Endothelial cell of umbilical vein (primary cell): ENCODE data around the gene TOM1. TPM values are rescaled to one million over a fixed set of nuclear protein-coding genes. Genes with fewer than 3 reads are reported as not detected.
A peak's percentile ranks its signal among the peaks of the same experiment; 100 is the strongest.

Source experiments
- BruUV-seq: library from RNA; stranded (reverse); fragments of 400-500 nt; replicated peaks from 2 replicates; lab custom pipeline; 2021; lab: Mats Ljungman, UMichigan
- CTCF ChIA-PET: fragments of 300-600, 350-600 bp; sonication (Branson Sonifier 250); formaldehyde crosslinking; loops from one replicate; lab custom pipeline; 2021; ENCODE audit warnings: antibody characterized with exemption, inconsistent platforms; lab: Charles Lee
- POLR2A ChIA-PET: fragments of 300-600, 350-600 bp; sonication (Branson Sonifier 250); formaldehyde crosslinking; loops from one replicate; lab custom pipeline; 2021; ENCODE audit warnings: antibody characterized with exemption, inconsistent platforms; lab: Charles Lee
- DNase-seq: peaks from one replicate; pipeline ENCODE4 v3.0.0-alpha.2; 2011; ENCODE audit warnings: low read depth, low spot score
- FAIRE-seq: peaks from 2 replicates; lab custom pipeline; 2011; peaks lifted over from hg19 to GRCh38; lab: Jason Lieb, UNC
- H2AFZ ChIP-seq: 2 replicates; pipeline ENCODE4 v1.6.0; 2012; ENCODE audit warnings: low read depth, low read length, control low read depth, inconsistent platforms
- H3K27ac ChIP-seq: 2 replicates; pipeline ENCODE4 v1.5.1; 2011; ENCODE audit warnings: low read depth, mild to moderate bottlenecking, control low read depth, low read length, moderate library complexity; ENCODE audit not compliant: insufficient read depth
- H3K27me3 ChIP-seq, 2 experiments: 2 replicates each; pipeline versions ENCODE4 v1.6.0 to v1.6.1; 2011; ENCODE audit warnings: low read length in 2 of 2, mixed read lengths in 1 of 2; ENCODE audit not compliant: control insufficient read depth in 2 of 2, insufficient read depth in 2 of 2
- H3K36me3 ChIP-seq, 2 experiments: 2 replicates in 1 of 2; 3 replicates in 1 of 2; pipeline ENCODE4 v1.5.1; 2011; ENCODE audit warnings: low read length in 2 of 2, mild to moderate bottlenecking in 1 of 2, moderate library complexity in 1 of 2; ENCODE audit not compliant: control insufficient read depth in 2 of 2, insufficient read depth in 2 of 2; ENCODE audit errors: extremely low read depth in 1 of 2
- H3K4me1 ChIP-seq: 3 replicates; pipeline ENCODE4 v1.5.1; 2011; ENCODE audit warnings: mild to moderate bottlenecking, low read length; ENCODE audit not compliant: control insufficient read depth, insufficient read depth; ENCODE audit errors: extremely low read depth
- H3K4me2 ChIP-seq: 2 replicates; pipeline ENCODE4 v1.6.1; 2011; ENCODE audit warnings: low read length, control low read depth, mixed read lengths; ENCODE audit not compliant: insufficient read depth
- H3K4me3 ChIP-seq, 3 experiments: fragments of 200-600 bp in 1 of 3; sonication (generic), shearing (Covaris generic) in 1 of 3; replicated peaks in 1 of 3; 2 replicates each; pipeline ENCODE4 v1.5.1; 2011 to 2016; ENCODE audit warnings: control low read depth in 3 of 3, low read length in 3 of 3, mild to moderate bottlenecking in 2 of 3, inconsistent platforms in 1 of 3, low read depth in 1 of 3, moderate library complexity in 1 of 3; ENCODE audit not compliant: insufficient read depth in 1 of 3
- H3K79me2 ChIP-seq: 2 replicates; pipeline ENCODE4 v1.6.0; 2012; ENCODE audit warnings: low read length, inconsistent platforms; ENCODE audit not compliant: control insufficient read depth, insufficient read depth
- H3K9ac ChIP-seq: replicated peaks from 2 replicates; pipeline ENCODE3; 2011; ENCODE audit warnings: low read length, control low read depth; ENCODE audit not compliant: insufficient read depth; ENCODE audit errors: extremely low read depth
- H3K9me1 ChIP-seq: replicated peaks from 3 replicates; pipeline ENCODE4 v1.6.0; 2011; ENCODE audit warnings: mild to moderate bottlenecking, low read length; ENCODE audit not compliant: control insufficient read depth, insufficient read depth; ENCODE audit errors: extremely low read depth
- H3K9me3 ChIP-seq: replicated peaks from 2 replicates; pipeline ENCODE4 v1.5.1; 2012; ENCODE audit warnings: low read length, inconsistent platforms; ENCODE audit not compliant: control insufficient read depth, insufficient read depth
- H4K20me1 ChIP-seq: replicated peaks from 2 replicates; pipeline ENCODE3; 2011; ENCODE audit warnings: mild to moderate bottlenecking, low read length; ENCODE audit not compliant: control insufficient read depth, insufficient read depth; ENCODE audit errors: extremely low read depth
- EZH2 ChIP-seq: IDR thresholded peaks from 2 replicates; pipeline ENCODE4 v1.6.1; 2012; ENCODE audit warnings: borderline replicate concordance, low read depth, mild to moderate bottlenecking, moderate library complexity, low read length, inconsistent platforms; ENCODE audit not compliant: severe bottlenecking
- FOS ChIP-seq: IDR thresholded peaks from 2 replicates; pipeline ENCODE4 v1.6.1; 2011; ENCODE audit warnings: mild to moderate bottlenecking, low read length, moderate library complexity, borderline replicate concordance; ENCODE audit not compliant: insufficient read depth
- GATA2 ChIP-seq: IDR thresholded peaks from 2 replicates; pipeline ENCODE4 v1.7.0; 2011; ENCODE audit warnings: low read depth, mild to moderate bottlenecking, moderate library complexity, mixed read lengths, low read length; ENCODE audit not compliant: insufficient read length, insufficient read depth
- JUN ChIP-seq: IDR thresholded peaks from 2 replicates; pipeline ENCODE4 v1.6.1; 2011; ENCODE audit warnings: borderline replicate concordance, low read depth; ENCODE audit not compliant: insufficient read length, insufficient read depth
- MAX ChIP-seq: IDR thresholded peaks from 2 replicates; pipeline ENCODE4 v1.6.1; 2011; ENCODE audit not compliant: insufficient read depth, insufficient read length
- MYC ChIP-seq: IDR thresholded peaks from one replicate; pipeline ENCODE4 v1.6.1; 2011; ENCODE audit warnings: mild to moderate bottlenecking, low read depth, low read length
- POLR2A ChIP-seq: IDR thresholded peaks from 2 replicates; pipeline ENCODE4 v1.6.1; 2012; ENCODE audit warnings: low read depth, mild to moderate bottlenecking, control low read depth, low read length
- POLR2AphosphoS5 ChIP-seq: IDR thresholded peaks from 2 replicates; pipeline ENCODE4 v1.6.1; 2012; ENCODE audit warnings: low read depth, mild to moderate bottlenecking, control low read depth, low read length, moderate library complexity; ENCODE audit not compliant: insufficient read depth
- dilution Hi-C: fragments of 300-500 bp; cut with MboI; formaldehyde crosslinking; loops from one replicate; pipeline ENCODE4 v1.15.0; 2019; ENCODE audit warnings: low sequenced_read_pairs; ENCODE audit not compliant: extremely low pct_ligation_motif_present
- intact Hi-C: fragments of 100-400 bp; cut with micrococcal nuclease; formaldehyde crosslinking; loops from one replicate; pipeline ENCODE4 v1.10.0; 2022
- polyA plus RNA-seq, 4 experiments: library from polyadenylated mRNA; depleted of rRNA in 3 of 4; stranded (reverse) in 3 of 4; unstranded in 1 of 4; fragments of >200 nt; gene quantifications; 2 replicates each; pipeline versions ENCODE4 v1.2.1 to v1.2.3, GENCODE V29; 2011 to 2012; ENCODE audit warnings: missing spikeins in 1 of 4
- total RNA-seq: library from RNA; stranded (reverse); gene quantifications from 2 replicates; pipeline ENCODE4 v1.2.3, GENCODE V29; 2021
- TF ChIP-seq, protein P1 (sequence below), 2 donors: IDR thresholded peaks; 1 replicate in 1 of 2; 2 replicates in 1 of 2; pipeline ENCODE4 v1.5.1; 2011; ENCODE audit warnings: low read length in 2 of 2, mild to moderate bottlenecking in 2 of 2, moderate library complexity in 2 of 2, control low read depth in 1 of 2, inconsistent platforms in 1 of 2, low read depth in 1 of 2; ENCODE audit not compliant: insufficient read depth in 1 of 2; ENCODE audit errors: extremely low read depth in 1 of 2

The TOM1 gene
- total and polyA plus RNA-seq, 2 donors (not counting 3 experiments of a cell fraction or from before 2014, with no cell fraction given), result 36.4 to 74.4 TPM

DNA sequence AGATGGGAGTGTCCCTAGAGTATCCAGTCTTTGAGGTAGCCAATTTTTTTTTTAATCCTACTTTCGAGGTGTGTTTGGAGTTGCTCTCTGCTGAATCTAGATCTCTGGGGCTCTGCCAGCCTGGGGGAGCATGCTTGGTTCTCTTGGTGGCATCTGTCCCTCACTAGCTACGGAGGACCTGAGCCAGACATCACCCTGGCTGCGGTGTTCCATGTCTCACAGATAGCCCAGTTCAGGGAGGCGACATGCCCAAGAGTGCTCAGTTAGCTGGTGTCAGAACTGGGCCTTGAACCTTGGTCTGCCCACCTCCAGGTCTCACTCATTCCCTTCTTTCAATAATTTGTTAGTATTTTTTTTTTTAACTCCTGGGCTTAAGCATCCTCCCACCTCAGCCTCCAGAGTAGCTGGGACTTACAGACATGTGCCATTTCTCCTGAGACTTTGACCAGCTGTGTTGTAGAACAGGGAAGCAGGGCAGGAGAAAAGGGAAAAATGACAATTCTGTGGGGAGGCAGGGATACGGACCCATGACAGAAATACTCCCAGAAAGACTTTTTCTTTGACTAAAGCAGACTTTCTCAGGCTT lies 81.8 kb downstream of the TOM1 start:
- BruUV-seq, result TSS peak; percentile 56
- ChIA-PET POLR2A (interaction anchor here (1.1 to 1.2 kb wide), 2 partner anchors 9 to 20 kb away, joined by 4 to 8 read pairs; no protein-coding TSS in a partner anchor), CTCF (interaction anchor here (0.5 to 3.3 kb wide), 4 partner anchors 9 to 31 kb away, joined by 3 to 32 read pairs (median 3); no protein-coding TSS in a partner anchor)
- H3K9me1 ChIP-seq, result no peaks in the 10 kb centered on the region
- peaks cover 13% of the 10 kb centered on the region for H3K79me2 ChIP-seq
- peak overlapping the region; percentile 59 to 84 (median 82) for H3K4me3 ChIP-seq
- peak; percentile 21 for DNase-seq
- H2AFZ ChIP-seq, result peak overlapping the region; percentile 87
- H3K36me3 ChIP-seq, result peaks cover 2 to 13% of the 10 kb centered on the region in 2 experiments
- H3K4me1 ChIP-seq, result peaks cover 32% of the 10 kb centered on the region
- peak; percentile 28 for FAIRE-seq
- H3K27me3 ChIP-seq, result no peaks in the 10 kb centered on the region
- intact Hi-C loops (loop anchor here (1.0 to 2.0 kb wide), 2 partner anchors 15 to 31 kb away; no protein-coding TSS in a partner anchor), dilution Hi-C loops (no loop called here)
- H3K9ac ChIP-seq, result peak overlapping the region; percentile 84
- peak overlapping the region; percentile 57 for H3K27ac ChIP-seq
- H4K20me1 ChIP-seq, result no peaks in the 10 kb centered on the region
- peak overlapping the region; percentile 83 for H3K4me2 ChIP-seq
- TF ChIP-seq MAX, result no peak
- no peaks in the 10 kb centered on the region for H3K9me3 ChIP-seq

GRCh38 chr22:35383679-35384071 lies 84.0 kb downstream of the TOM1 start:
- Histone ChIP-seq H3K9me3 (no peaks in the 10 kb centered on the region), H3K79me2 (peaks cover 13% of the 10 kb centered on the region), H2AFZ (no peak overlapping the region), H3K36me3 (peaks cover 2 to 22% of the 10 kb centered on the region in 2 experiments), H3K4me1 (peaks cover 21% of the 10 kb centered on the region), H4K20me1 (no peaks in the 10 kb centered on the region), H3K27ac (no peak overlapping the region), H3K27me3 (no peaks in the 10 kb centered on the region), H3K9ac (no peak overlapping the region), H3K4me2 (no peak overlapping the region), H3K4me3 (no peak overlapping the region), H3K9me1 (no peaks in the 10 kb centered on the region)
- no peak for DNase-seq
- no peak for FAIRE-seq
- POLR2A ChIA-PET, result no interaction called here
- no TSS peak for BruUV-seq
- TF ChIP-seq POLR2AphosphoS5 (no peak), MAX (no peak), EZH2 (no peak), POLR2A (no peak), JUN (no peak), GATA2 (no peak), MYC (no peak), FOS (no peak)
- TF ChIP-seq, protein P1, sequence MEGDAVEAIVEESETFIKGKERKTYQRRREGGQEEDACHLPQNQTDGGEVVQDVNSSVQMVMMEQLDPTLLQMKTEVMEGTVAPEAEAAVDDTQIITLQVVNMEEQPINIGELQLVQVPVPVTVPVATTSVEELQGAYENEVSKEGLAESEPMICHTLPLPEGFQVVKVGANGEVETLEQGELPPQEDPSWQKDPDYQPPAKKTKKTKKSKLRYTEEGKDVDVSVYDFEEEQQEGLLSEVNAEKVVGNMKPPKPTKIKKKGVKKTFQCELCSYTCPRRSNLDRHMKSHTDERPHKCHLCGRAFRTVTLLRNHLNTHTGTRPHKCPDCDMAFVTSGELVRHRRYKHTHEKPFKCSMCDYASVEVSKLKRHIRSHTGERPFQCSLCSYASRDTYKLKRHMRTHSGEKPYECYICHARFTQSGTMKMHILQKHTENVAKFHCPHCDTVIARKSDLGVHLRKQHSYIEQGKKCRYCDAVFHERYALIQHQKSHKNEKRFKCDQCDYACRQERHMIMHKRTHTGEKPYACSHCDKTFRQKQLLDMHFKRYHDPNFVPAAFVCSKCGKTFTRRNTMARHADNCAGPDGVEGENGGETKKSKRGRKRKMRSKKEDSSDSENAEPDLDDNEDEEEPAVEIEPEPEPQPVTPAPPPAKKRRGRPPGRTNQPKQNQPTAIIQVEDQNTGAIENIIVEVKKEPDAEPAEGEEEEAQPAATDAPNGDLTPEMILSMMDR (IDR thresholded peaks at IDR 0.05; ENCODE audit: extremely low read depth in 1 of 2, insufficient read depth in 1 of 2, low read depth in 1 of 2, low read length in 2 of 2), result no peak
- dilution Hi-C loops, result no loop called here
- intact Hi-C loops, result no loop called here
- CTCF ChIA-PET, result interaction anchor here (0.5 kb wide), 1 partner anchor 21 kb away, joined by 3 read pairs; no protein-coding TSS in a partner anchor
